CD4-positive, alpha-beta T cell treated with Interleukin-17A for 1 hour (primary cell): ENCODE results near the gene HPSE.

Experiments
- DNase-seq: peaks from one replicate; pipeline ENCODE4 v3.0.0-alpha.2; 2020

HPSE gene

DNA sequence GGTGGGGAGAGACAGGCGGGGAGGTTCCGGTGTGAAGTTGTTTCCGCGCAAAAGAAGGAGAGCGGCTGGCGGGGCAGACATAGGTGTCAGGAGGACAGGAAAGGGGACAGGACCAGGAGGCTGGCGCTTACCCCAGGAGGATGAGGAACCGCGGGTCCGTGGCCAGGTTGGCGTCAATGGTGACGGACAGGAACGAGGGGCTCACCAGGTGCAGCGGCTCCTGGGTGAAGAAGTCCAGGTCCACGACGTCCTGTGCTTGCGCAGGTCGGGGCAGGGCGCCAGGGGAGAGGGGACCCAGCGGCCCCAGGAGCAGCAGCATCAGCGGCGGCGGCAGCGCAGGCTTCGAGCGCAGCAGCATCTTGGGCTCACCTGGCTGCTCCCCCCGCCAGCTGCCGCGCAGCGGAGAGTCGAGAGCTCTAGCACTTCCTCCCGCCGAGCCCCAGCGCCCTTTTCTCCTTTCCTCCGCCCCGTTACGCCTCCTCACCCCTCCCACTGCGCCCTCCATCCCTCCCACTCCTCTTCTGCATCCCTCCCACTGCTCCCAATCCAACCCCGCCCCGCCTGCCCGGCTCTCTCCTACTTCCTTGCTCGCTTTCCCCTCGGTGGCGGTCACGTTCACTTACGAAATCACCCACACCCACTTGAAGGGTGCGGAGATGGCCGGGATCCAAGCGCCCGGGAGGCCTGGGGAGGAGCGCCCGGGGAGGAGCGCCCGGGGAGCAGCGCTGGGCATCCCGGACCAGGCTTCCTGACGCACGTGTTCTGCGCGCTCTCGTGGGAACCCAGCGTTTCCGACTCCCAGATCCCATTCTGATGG is at the start of gene HPSE:
HPSE (minus strand) TSS at position 424 of the 817 bp plus-strand sequence; CDS start at position 358, 66 bp downstream.
- DNase-seq = peak; percentile 75

DNA sequence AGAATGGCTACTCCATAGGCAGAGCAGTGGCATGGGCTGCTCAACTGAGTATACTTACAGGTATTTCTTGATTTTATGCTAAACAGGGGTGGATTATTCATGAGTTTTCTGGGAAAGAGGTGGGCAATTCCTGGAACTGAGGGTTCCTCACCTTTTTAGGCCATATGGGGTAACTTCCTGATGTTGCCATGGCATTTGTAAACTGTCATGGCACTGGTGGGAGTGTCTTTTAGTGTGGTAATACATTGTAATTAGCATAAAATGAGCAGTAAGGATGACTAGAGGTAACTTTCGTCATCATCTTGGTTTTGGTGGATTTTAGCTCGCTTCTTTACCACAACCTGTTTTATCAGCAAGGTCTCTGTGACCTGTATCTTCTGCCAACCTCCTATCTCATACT is 48.2 kb upstream of the HPSE start:
- peak; percentile 5 for DNase-seq

DNA sequence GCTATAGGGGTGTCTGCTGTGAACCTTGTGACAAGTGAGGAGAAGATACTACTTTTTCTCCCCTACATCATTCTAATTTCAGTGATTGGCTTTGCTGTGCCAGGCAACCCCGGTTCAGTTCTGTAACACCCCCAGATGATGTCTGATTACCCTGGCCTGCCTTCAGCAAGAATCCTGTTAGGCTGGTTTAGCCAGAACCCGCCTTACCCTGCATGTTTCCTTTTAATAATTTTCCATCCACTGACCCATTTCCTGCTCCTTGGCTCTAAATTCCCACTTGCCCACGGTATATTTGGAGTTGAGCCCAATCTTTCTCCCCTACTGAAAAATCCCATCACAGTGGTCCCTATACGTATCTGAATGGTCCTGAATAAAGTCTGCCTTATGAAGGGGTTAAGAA is 46.5 kb upstream of the HPSE start:
- DNase-seq = no peak

DNA sequence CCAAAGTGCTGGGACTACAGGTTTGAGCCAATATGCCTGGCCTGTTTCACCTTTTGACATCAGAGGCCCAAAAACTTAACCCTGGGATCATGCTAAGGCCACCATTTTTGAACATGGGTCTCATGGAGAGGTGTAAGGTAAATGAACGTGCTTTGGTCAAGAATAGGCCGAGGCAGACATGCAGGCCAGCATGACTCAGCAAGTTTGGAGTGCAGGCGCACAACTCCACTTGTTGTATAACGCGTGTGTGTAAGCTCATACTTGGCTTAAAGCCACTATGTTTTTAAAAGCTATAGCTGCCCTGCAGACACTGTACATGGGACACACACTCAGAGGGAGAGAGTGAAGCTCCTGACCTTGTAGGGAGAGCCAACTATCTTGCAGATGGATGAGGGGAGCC is 43.8 kb upstream of the HPSE start:
- peak; percentile 27 for DNase-seq

DNA sequence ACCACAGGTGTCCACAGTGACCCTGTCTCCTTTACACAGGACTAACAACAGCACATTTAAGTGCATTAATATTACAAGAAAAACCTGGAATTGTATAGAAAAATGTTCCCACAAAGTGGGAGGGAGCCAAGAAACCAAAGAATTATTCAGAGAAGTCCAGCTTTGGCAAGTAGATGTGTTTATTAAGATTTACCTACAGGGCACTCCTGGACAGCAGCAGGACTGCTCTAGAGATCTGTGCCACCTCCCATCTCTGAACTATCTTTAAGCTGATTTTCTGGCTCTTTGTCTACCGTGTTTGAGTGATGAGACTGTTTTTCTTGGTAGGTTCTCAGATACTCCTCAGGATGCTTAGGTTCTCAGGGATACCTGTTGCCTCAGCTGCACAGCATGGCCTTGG is 38.3 kb upstream of the HPSE start:
- DNase-seq = no peak

DNA sequence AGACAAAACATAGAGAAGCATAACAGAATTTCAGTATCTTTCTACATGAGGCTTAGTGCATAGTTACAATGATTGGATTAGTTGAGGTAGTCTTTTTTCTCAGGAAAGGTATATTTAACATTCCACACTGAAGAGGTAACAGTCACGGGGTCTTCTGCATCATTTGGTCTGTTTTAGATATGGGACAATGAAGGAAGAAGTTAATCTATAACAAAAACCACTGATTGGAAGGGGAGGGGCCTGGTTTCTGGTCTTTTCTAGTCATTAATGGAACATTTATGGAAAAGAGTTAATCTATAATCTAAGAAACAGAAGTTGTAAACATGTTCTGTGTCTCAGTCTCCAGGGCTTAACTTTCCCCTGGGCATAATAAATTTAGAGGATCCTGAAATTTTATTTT is 37.3 kb upstream of the HPSE start:
- DNase-seq = no peak

DNA sequence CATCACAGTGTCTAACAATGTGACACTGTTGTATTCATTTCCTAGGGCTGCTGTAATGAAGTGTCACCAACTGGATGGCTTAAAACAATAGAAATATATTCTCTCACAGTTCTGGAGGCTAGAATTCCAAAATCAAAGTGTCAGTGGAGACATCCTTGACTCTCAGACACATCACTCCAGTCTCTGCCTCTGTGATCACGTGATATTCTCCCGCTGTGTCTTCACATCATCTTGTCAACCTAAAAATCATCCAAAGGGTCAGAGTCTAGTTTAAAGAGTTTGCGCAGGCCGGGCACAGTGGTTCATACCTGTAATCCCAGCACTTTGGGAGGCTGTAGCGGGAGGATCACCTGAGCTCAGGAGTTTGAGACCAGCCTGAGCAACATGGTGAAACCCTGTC is 36.6 kb upstream of the HPSE start:
- DNase-seq = no peak

DNA sequence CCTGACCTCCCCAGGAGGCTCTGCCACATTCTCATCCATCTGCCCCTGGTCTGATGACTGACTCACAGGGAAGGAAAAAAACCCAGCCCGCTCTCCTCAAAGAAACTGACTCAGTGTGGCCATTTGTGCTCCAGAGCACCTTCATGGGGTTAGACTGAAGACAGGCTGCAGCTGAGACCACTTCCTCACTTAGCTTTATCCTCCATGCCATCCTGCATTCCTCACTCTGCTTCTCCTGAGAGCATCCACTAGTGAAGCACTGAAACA is 35.9 kb upstream of the HPSE start:
- DNase-seq = no peak

DNA sequence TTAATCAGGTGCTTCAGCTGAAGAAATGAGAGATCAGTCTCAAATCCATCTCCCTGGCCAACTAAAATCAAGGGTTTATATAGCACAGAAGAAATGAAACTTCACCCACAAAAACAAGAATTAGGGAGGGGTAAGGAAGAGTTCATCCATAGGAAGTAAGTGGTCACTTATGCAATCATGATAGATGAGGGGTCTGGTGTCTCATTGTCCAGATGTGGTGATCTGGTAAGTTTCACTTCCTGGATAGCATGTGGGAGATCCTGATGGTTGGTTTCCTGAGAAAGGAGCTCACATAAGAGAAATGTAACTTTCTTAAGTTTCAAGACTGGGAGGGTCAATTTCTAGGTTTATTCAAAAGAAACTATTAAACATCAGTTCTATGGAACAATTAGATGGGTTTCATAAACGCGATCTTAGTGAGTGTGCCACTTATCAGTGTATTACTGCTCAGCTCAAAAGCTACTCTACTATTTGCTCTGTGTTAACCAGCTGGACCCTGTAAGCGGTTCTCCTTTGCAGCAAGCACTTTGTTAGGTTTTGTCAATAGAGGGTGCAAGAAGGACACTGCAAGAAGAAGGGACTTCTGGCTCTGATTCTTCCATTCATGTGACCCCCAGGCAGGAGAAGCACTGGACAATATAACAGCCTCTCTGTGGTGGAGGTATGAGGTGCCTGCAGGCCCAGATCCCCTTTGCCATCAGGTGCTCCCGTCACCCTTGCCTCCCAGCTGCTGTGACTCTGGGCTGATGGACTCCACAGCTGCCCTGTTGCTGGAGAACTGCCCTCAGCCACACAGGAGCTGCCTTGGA is 35.4 kb upstream of the HPSE start:
- no peak for DNase-seq

DNA sequence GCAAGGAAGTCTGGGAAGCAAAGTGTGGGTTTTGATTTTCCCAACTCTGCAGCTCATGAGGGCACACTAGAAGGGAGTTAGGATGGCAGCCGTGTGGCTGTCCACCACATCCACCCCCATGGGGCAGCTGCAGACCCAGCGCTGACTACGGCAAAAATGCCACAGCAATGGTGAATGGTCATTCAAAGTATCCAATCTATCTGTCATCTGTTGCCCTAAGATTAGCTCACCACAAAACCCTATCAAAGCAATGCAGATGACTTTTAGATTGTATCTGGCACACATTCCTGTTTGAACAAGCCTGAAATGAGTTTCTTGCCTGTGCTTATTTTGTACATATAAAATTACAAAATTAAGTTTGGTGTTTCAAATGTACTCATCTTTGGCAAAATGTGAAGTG is 29.7 kb upstream of the HPSE start:
- no peak for DNase-seq

DNA sequence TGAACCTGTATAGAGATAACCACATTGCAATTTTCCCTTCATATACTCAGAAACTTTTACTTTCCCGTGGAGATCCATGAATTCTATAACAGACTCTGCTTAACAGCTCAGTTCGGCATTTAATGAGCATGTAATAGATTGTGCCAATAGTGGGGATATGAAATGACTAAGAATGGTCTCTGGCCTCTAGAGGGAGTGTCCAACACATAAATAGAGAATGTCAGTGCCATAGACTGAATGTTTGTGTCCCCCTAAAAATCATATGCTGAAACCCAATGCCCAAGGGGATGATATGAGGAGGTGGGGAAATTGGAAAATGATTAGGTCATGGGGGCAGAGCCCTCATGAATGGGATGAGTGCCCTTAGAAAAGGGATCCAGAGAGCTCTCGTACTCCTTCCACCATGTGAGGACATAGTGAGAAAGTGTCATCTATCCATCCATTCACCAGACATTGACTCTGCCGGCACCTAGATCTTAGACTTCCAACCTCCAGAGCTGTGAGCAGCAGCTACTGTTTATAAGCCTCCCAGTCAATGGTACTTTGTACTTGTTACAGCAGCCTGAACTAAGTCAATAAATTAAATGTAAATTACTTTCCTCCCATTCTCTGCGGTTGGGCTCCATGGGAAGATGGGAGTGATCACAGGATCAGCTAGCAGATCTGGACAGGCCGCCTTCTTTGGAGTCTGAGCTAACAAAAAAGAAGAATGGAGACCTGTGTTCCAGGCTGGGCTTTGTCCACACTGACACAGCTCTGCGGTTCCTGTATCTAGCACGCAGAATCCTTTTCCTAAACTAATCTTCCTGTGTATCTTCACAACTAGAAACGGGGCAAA is 28.1 kb upstream of the HPSE start:
- peak; percentile 10 for DNase-seq

DNA sequence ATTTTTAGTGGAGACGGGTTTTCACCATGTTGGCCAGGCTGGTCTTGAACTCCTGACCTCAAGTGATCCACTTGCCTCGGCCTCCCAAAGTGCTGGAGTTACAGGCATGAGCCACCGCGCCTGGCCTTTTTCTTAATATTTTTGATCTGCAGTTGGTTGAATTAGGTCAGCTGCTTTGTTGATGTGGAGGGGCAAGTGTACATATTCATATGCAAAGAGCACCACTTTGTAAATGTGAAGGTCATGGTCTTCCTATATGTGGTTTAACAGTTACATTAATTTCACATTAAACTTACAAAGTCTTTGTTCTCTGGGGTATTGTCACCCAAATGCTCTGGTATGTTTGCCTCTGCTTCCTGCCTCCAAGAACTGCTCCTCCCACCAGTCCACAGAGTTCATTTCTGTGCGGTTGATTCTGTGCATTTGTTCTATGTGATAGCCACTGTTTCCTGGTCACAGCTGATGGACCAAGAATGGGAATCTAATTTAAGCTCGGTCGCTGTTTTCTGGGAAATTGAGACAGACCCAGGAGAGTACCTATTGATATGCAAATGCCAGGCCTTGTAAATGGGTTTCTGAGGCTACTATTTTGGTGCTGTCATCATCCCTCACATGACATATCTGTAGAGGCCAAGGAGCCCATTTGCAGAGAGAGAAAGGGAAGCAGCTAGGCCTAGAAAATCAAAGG is 26.9 kb upstream of the HPSE start:
- DNase-seq = no peak

DNA sequence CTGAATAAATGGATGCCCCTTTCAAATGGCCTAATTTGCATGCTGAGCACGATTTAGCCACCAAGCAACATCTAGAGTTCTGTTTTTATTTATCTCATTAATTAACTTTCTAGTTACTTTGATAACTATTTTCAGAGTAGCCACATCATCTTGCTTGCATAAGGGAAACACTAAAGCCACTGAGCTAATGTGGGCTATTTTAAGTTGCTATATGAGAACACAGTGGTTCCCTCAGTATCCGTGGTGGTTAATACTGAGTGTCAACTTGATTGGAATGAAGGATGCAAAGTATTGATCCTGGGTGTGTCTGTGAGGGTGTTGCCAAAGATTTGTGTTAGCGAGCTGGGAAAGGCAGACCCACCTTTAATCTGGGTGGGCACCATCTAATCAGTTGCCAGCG is 25.4 kb upstream of the HPSE start:
- DNase-seq = no peak

DNA sequence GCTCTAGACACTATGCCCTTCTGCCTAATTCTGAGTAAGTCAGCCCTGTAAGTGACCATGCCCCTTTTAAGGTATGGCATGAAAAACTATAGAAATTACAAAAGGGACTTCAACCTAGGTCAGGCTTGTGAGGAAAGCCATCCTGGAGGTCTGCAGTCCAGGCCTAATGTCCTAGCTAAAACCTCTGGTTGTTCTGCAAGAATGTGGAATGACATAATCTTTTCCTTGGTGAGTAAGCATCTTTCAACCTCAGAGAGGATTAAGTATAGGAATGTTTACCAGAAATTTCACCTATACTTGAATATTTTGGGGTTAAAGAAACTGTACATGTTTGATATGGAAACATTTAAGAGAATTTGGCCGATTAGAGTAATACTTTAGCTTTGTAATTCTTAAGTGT is 23.8 kb upstream of the HPSE start:
- no peak for DNase-seq

DNA sequence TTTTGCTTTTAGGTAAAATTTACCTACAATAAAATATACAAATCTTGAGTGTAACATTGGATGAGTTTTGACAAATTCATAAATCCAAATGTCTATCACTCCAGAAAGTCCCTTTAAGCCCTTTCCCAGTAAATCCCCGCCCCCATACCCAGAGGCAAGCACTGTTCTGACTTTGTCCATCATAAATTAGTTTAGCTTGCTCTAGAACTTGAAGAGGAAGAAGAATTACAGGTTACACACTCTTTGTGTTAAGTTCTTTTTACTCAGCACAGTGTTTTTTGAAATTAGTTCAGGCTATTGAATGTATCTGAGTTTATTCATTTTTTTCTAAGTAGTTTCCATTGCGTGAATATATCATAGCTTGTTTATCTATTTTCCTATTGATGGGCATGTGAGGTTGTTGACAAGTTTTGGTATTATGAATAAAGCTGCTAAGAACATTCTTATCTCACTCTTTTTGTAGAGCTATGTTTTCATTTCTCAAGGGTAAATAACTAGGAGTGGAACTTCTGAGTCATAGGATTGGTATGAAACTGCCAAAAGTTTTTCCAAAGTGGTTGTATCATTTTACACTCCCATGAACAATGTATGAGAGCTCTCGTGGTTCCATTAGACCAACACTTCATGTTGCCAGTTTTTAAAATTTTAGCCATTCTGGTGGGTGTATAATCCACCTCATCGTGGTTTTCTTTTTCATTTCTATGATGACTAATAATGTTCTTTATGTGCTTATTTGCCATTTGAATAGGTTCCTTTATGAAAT is 22.4 kb upstream of the HPSE start:
- no peak for DNase-seq

DNA sequence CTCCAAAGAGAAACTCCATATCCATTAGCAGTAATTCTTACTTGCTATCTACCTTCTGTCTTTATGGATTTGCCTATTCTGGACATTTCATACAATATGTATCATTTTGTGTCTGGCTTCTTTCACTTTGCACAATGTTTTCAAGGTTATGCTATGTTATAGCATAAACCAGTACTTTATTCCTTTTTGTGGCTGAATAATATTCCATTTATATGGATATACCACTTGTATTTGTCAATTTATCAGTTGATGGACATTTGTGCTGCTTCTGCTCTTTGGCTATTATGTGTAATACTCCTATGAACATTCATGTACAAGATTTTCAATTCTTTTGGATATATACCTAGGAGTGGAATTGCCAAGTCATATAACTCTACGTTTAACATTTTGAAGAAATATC is 18.9 kb upstream of the HPSE start:
- DNase-seq = no peak

DNA sequence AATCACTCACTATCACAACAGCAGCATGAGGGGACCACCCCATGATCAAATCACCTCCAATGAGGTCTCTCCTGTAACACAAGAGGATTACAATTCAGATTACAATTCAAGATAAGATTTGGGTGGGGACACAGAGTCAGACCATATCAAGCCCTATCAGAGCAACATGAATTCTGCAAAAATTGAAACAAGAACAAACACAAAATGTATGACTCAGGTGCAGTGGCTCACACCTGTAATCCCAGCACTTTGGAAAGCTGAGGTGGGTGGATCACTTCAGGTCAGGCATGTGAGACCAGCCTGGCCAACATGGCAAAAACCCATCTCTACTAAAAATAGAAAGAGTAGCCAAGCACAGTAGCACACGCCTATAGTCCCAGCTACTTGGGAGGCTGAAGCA is 13.4 kb upstream of the HPSE start:
- no peak for DNase-seq

DNA sequence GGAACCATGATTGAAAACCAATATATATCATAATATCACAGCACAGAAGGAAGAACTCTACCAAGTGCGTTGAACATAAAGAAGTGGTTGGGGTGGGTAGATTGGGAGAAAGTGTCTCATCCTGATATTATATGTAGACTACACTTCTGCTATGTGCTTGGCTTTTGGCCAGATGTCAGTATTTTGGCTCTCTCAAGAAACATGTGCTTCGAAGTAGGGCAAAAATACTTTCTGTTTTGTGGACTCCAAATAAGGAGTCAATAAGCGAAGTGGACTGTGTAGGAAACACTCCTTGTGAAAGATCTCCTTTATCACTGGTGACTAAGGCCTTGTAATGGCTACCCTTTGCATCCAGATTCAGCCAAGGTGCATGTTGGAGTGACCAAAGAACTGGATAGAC is 7.8 kb upstream of the HPSE start:
- no peak for DNase-seq

DNA sequence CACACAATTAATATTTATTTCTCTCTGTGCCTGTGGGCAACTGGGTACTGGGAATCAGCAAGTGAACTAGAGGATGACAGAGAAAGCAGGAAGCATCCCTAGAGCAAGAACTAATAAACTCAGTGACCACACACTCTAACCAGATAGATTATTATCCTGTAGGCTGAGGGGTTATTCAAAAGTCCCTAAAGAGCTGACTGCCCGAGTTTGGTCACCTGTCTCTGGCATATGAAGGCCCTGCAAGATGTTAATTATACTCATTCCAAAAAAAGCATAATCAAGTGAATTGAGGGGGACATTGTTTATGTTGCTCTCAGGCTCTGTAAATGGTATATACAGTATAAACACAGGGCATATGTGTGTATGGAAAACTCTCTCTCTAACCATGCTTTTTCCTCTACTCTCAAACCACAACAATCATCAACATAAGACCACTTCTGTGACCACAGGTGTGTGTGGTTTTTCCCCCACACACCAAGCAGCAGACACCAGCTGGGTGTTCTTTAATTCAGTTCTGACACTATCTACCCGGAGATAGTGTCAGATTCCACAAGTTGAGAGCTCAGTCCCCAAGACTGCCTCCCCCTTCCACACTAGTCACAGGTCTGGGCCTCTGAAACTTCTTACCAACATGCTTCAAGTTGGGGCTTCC is 6.2 kb upstream of the HPSE start:
- DNase-seq = peak; percentile 52

DNA sequence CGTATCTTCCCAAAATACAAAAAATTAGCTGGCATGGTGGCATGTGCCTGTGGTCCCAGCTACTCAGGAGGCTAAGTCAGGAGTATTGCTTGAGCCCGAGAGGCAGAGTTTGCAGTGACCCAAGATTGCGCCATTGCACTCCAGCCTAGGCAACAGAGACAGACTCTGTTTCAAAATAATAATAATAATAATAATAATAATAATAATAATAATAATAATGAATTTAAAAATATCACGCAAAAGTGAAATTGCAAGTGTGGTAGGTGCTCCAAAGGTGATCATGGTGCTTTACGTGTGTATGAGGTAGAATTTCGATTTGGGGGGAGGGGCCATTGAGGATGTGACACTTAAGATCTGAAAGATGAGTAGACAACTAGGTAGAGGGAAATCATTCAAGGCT is 4.9 kb upstream of the HPSE start:
- no peak for DNase-seq

DNA sequence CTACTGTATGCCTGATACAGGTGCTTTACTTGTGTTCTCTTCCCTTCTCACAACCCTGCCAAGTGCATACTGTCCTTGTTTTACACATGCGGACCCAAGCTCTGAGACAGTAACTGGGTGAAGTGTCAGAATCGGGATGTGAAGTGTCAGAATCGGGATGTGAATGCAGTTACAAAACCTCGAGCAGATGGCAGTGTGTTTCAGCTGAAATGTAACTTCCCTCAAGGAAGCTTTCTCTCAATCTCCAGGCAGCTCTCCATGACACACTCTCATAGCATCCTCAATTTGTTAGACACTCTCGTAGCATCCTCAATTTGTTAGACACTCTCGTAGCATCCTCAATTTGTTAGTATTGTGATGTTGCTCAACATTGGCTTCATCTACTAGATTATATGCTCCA is 1.1 kb upstream of the HPSE start:
- no peak for DNase-seq

DNA sequence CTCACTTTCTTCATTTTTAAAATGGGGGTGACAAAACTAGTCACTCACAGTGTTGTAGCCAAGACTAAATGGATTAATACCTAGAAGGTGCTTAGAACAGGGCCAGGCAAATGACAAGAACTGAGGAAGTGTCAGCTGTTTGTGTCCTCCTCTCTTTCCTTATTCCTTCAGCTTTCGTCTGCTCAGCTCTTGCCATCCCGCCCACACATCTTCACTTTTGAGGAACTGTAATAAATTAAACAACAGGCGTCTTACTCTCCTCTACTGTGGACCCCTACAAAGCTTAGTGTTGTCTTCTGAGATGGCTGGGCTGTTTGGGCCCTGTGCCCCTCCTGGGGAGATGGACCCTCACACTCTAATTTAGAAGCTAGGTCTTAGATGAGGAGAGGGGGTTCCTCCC is 2.7 kb downstream of the HPSE start:
- DNase-seq = no peak
